RWPE2 (cell line): Measurements from ENCODE around the gene ASGR2.

ENCODE experiments used
- ATAC-seq: fragments of 200-7000 bp; cut with Tn5 transposase; 3 replicates; pipeline ENCODE4 v1.9.1; 2021; ENCODE audit warnings: low read depth
- DNase-seq: peaks from one replicate; pipeline ENCODE4 v3.0.0-alpha.2; 2020; ENCODE audit warnings: low spot score
- H3K27ac ChIP-seq: fragments of 450-650 bp; 2 replicates; pipeline ENCODE4 v1.5.1; 2017; ENCODE audit warnings: mild to moderate bottlenecking; ENCODE audit not compliant: poor library complexity, severe bottlenecking
- H3K27me3 ChIP-seq: fragments of 250-450 bp; sonication (Bioruptor Pico); 2 replicates; pipeline ENCODE4 v1.5.1; 2021; ENCODE audit warnings: mild to moderate bottlenecking, moderate library complexity; ENCODE audit not compliant: insufficient read depth, poor library complexity, severe bottlenecking
- H3K36me3 ChIP-seq: fragments of 250-450 bp; sonication (Bioruptor Pico); 2 replicates; pipeline ENCODE4 v1.5.1; 2020; ENCODE audit warnings: low read depth, mild to moderate bottlenecking, moderate library complexity
- H3K4me1 ChIP-seq: fragments of 250-450 bp; sonication (Bioruptor Pico); 2 replicates; pipeline ENCODE4 v1.5.1; 2021; ENCODE audit warnings: mild to moderate bottlenecking, moderate library complexity; ENCODE audit not compliant: insufficient read depth, poor library complexity, severe bottlenecking
- H3K4me3 ChIP-seq: fragments of 250-450 bp; sonication (Bioruptor Pico); 2 replicates; pipeline ENCODE4 v1.5.1; 2021; ENCODE audit warnings: mild to moderate bottlenecking, moderate library complexity; ENCODE audit not compliant: severe bottlenecking
- H3K9me3 ChIP-seq: fragments of 250-450 bp; sonication (Bioruptor Pico); 2 replicates; pipeline ENCODE4 v1.5.1; 2021; ENCODE audit warnings: mild to moderate bottlenecking, moderate library complexity; ENCODE audit not compliant: severe bottlenecking
- TF ChIP-seq, protein P1 (sequence below): fragments of 450-650 bp; IDR thresholded peaks from one replicate; pipeline ENCODE4 v1.5.1; 2017; ENCODE audit warnings: mild to moderate bottlenecking, moderate library complexity; ENCODE audit not compliant: poor library complexity, severe bottlenecking

The ASGR2 gene

DNA sequence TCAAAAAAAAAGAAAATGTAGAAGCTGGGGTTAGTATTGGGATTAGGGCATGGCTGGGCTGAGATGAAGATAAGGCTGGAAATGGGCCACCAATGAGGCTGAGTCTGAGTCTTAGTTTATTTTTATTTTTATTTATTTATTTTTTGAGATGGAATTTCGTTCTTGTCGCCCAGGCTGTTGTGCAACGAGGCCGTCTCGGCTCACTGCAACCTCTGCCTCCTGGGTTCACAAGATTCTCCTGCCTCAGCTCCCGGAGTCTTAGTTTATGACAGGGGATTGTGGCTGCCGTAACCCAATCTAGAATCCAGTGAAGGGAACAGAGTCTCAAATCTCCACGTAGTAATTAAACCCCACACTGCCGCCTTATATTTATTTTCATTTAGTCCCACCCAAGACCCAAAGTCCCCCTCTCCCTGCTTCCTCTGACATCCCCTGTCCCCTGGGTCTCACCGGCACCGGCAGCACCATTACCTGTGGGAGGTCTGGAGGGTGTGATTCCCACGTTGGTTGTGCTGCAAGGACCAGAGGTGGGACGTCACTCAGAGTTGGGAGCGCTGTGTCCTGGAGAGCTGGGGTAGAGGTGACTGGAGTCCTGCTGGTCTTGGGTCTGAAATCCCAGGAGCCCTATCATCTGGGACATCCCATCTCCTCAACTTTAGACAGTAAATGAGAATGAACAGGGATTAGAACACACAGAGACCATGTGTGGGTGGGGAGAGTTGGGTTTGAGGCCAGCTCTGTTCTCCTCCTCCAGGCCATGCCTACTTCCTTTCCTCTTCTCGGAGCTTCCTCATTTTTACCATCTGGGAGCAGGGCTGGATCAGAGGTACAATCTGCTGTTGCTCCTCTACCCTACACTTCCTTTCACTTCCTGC is 34.8 kb downstream of the ASGR2 start, which contains the start of gene CLEC10A:
CLEC10A (minus strand) TSS at position 671 of the 875 bp plus-strand sequence. CDS start 1,439 bp downstream, outside the sequence.
- H3K9me3 ChIP-seq = no peaks in the 10 kb centered on the region
- no peaks in the 10 kb centered on the region for H3K36me3 ChIP-seq
- TF ChIP-seq, protein P1, sequence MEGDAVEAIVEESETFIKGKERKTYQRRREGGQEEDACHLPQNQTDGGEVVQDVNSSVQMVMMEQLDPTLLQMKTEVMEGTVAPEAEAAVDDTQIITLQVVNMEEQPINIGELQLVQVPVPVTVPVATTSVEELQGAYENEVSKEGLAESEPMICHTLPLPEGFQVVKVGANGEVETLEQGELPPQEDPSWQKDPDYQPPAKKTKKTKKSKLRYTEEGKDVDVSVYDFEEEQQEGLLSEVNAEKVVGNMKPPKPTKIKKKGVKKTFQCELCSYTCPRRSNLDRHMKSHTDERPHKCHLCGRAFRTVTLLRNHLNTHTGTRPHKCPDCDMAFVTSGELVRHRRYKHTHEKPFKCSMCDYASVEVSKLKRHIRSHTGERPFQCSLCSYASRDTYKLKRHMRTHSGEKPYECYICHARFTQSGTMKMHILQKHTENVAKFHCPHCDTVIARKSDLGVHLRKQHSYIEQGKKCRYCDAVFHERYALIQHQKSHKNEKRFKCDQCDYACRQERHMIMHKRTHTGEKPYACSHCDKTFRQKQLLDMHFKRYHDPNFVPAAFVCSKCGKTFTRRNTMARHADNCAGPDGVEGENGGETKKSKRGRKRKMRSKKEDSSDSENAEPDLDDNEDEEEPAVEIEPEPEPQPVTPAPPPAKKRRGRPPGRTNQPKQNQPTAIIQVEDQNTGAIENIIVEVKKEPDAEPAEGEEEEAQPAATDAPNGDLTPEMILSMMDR = no peak
- H3K27me3 ChIP-seq = no peaks in the 10 kb centered on the region
- DNase-seq (no peak), ATAC-seq (no peak)
- H3K4me1 ChIP-seq = no peaks in the 10 kb centered on the region
- H3K4me3 ChIP-seq = no peak within 1 kb of the TSS
- no peak within 1 kb of the TSS for H3K27ac ChIP-seq

DNA sequence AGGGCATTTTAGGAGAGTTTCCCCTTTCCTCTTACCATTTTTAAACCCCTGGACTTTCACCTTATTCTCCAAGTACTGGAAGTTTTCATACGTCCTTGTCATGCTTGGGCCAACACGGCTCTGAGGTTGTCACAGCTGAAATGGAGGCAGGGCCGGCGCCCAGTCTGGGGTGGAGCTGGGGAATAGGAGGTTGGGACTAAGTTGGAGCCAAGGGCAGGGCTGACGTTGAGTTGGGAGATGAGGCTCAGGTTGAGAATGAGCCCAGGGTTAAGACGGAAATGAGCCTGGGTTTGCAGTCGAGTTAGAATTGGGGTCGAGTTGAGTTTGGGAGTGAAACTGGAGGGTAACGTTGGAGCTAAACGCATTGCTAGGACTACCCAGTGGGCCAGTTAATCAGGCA is 35.9 kb downstream of the ASGR2 start:
- Histone ChIP-seq H3K4me3 (no peak overlapping the region), H3K4me1 (no peaks in the 10 kb centered on the region), H3K27ac (no peak overlapping the region), H3K9me3 (no peaks in the 10 kb centered on the region), H3K27me3 (no peaks in the 10 kb centered on the region), H3K36me3 (no peaks in the 10 kb centered on the region)
- TF ChIP-seq, protein P1 = no peak
- no peak for DNase-seq
- no peak for ATAC-seq

DNA sequence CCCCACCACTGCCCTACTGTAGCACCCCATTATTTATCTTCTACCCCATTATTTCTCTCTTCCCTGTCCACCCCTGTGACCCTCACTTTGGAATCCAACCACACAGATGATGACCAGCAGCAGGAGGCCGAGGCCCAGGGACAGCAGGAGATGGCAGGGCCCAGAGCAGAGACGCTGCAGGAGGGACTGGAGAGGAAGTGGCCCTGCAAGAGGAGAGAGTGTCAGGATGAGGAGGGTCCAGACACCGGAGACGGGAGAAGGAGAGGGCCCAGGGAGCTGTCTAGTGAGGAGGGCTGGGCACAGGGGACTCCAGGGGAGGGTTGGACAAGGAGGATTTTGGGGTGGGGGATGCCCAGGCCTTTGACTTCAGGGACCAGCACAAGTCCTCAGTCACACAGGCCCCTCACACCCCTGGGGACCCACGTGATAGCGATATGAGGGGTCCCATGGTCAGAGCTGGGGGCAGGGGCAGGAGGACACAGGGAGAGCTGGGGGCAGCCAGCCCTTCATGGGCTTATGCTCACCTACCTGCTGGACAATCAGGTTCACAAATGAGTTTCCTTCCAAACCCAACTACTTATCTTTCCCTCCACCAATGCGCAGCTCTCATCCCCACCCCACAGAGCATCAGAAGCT is 36.6 kb downstream of the ASGR2 start:
- no peak overlapping the region for H3K27ac ChIP-seq
- H3K9me3 ChIP-seq = no peaks in the 10 kb centered on the region
- no peak overlapping the region for H3K4me3 ChIP-seq
- ATAC-seq (no peak), DNase-seq (no peak)
- TF ChIP-seq, protein P1 = no peak
- no peaks in the 10 kb centered on the region for H3K27me3 ChIP-seq
- H3K4me1 ChIP-seq = no peaks in the 10 kb centered on the region
- no peaks in the 10 kb centered on the region for H3K36me3 ChIP-seq

DNA sequence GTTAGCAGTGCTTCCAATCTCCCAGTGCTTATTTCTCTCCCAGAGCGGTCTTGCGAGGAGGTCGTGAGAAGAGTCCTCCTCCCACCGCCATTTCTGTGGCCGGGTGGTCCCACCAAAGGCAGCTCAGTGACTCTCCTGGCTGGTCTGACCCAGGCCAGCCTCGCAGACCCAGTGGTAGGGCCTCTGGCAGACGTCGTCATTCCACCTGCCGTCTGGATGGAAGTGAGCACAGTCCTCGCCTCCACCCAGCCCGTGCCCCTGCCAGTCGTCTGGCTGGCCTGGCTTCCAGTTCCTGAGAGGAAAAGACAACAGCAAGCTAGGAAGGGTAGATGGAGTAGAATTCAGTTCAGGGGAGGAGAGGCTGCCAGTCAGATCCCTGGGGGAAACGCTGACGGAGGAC is 39.7 kb downstream of the ASGR2 start:
- TF ChIP-seq, protein P1 = no peak
- H3K27ac ChIP-seq = no peak overlapping the region

More for the DNA sequence above, 39.7 kb downstream of the ASGR2 start:
- no peaks in the 10 kb centered on the region for H3K4me1 ChIP-seq
- no peak for ATAC-seq
- H3K36me3 ChIP-seq = no peaks in the 10 kb centered on the region
- no peaks in the 10 kb centered on the region for H3K9me3 ChIP-seq
- H3K27me3 ChIP-seq = no peaks in the 10 kb centered on the region
- DNase-seq = no peak
- no peak overlapping the region for H3K4me3 ChIP-seq
